Mammary epithelial cell (primary cell): Measurements from ENCODE around the gene YTHDC2.

Experiments
- CTCF ChIP-seq, 2 donors: IDR thresholded peaks in 1 of 2; conservative IDR thresholded peaks in 1 of 2; 2 replicates each; pipeline ENCODE4 v1.5.1; 2011 to 2012; ENCODE audit warnings: inconsistent platforms in 2 of 2, low read length in 2 of 2, mild to moderate bottlenecking in 2 of 2, control low read depth in 1 of 2, low read depth in 1 of 2; ENCODE audit not compliant: insufficient read depth in 1 of 2; ENCODE audit errors: extremely low read depth in 1 of 2
- EZH2 ChIP-seq: IDR thresholded peaks from 2 replicates; pipeline ENCODE4 v1.6.1; 2012; ENCODE audit warnings: low read length, inconsistent platforms, borderline replicate concordance

- TF ChIP-seq CTCF (conservative IDR thresholded peaks at IDR 0.05 in 1 of 2, IDR thresholded peaks at IDR 0.05 in 1 of 2; ENCODE audit: extremely low read depth in 1 of 2, insufficient read depth in 1 of 2, low read depth in 1 of 2, low read length in 2 of 2) (no peak), EZH2 (no peak)
Observed at GRCh38 chr5:113488645-113489184, 24.8 kb upstream of the YTHDC2 start.
